NCI-H2227 (cell line): Measurements from ENCODE around the gene ACVR1.
"Not testable (repeated sequence)": the region's sequence is repeated elsewhere in the genome, so short reads cannot be mapped to it uniquely, and the experiment has no call there.

Experiments
- DNase-seq: peaks from one replicate; lab custom pipeline; 2025; ENCODE audit not compliant: unreplicated experiment; lab: John Stamatoyannopoulos, UW

The ACVR1 gene

DNA sequence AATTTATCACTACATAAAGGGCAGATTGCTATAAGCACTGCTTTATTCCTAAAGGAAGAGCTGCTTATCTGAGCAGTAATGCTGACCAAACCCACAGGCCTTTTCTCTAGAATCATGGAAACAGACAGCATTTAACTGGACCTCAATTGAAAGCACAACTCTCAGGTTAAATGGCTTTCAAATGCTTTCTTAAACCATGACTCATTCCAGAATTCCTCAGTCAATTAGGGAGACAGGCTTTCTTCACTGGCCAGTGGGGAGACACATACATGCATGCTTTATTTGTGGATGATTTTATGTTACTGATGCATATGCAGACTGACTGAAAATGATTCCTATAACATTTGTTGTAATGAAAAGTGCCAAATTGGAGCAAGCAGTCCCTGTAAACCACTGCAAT is 114.6 kb downstream of the ACVR1 start:
- DNase-seq: peak; percentile 51

DNA sequence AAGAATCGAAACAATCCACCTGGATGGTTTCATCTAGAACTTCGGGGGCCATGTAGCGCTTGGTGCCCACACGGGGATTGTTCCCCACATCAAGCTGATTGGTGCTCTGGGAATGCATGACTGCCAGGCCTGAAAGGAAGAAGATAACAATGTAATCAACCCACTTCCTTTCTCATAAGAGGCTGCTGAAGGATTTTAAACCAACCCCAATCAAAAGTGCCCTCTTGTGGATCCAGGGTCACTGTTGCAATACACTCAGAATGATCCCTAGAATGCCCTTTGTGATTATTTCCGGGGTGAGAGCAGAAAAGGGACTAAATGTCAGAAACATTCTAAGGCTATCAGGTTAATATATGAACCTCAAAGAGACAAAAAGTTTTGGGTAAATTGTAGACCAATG is 115.2 kb downstream of the ACVR1 start:
- DNase-seq: no peak

DNA sequence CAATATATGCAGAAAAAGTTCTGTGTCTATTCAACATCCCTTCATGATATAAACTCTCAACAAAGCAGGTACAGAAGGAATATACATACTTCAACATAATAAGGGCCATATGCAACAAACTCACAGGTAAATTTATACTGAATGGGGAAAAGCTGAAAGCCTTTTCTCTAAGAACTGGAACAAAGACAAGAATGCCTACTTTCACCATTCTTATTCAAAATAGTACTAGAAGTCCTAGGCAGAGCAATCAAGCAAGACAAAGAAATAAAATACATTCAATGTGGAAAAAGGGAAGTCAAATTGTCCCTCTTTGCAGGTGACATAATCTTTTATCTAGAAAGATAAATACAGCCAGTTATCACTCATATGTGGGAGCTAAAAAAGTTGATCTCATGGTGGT is 116.3 kb downstream of the ACVR1 start:
- DNase-seq: no peak

DNA sequence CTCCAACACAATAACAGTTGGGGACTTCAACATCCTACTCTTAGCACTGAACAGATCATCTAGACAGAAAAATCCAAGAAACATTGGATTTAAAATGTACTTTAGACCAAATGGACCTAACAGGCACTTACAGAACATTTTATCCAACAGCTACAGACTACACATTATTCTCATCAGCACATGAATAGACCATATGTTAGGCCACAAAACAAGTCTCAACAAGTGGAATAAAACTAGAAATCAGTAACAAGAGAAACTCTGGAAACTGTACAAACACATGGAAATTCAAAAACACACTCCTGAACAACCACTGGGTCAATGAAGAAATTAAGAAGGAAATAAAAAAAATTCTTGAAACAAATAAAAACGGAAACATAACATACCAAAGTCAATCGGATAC is 117.5 kb downstream of the ACVR1 start:
- no peak for DNase-seq

DNA sequence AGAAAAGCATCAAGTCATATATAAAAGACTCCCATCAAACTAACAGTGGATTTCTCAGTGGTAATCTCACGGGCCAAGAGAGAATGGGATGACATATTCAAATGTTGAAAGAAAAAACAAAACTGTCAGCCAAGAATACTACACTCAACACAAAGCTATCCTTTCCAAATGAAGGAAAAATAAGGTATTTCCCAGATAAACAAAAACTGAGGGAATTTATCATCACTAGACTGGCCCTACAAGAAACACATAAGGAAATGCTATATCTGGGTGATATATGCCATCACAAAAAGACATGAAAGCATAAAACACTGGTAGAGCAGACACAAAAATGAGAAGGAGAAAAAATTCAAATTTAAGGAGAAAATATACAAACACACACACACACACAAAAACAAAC is 118.6 kb downstream of the ACVR1 start:
- no peak for DNase-seq

DNA sequence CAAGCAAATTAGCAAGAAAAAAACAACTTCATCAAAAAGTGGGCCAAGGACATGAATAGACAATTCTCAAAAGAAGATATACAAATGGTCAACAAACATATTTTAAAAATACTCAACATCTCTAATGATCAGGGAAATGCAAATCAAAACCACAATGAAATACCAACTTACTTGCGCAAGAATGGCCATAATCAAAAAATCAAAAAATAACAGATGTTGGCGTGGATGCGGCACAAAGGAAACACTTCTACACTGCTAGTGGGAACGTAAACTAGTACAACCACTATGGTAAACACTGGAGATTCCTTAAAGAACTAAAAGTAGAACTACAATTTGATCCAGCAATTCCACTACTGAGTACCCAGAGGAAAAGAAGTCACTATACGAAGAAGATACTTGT is 119.7 kb downstream of the ACVR1 start:
- not testable (repeated sequence) for DNase-seq

DNA sequence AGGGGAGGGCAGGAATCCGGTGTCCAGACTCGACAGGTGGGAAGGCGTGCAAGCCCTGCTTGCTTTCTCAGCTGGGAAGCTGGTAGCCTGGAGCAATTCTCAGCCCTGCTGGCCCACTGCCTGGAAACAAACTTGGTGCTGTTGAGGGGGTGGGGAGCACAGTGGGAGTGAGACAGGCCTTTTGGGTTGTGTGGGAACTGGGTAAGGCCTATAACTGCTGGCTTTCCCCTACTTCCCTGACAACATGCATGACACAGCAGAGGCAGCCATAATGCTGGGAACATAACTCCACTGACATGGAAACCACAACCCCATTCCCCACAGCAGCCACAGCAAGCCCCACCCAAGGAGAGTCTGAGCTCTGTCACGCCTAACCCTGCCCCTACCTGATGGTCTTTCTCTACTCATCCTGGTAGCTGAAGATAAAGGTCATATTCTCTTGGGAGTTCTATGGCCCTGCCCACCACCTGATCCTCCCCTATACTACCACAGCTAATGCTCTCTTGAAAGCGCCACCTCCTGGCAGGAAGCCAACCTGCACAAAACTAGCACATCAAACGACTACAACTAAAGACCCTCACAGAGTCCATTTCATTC is 124.6 kb downstream of the ACVR1 start:
- no peak for DNase-seq

DNA sequence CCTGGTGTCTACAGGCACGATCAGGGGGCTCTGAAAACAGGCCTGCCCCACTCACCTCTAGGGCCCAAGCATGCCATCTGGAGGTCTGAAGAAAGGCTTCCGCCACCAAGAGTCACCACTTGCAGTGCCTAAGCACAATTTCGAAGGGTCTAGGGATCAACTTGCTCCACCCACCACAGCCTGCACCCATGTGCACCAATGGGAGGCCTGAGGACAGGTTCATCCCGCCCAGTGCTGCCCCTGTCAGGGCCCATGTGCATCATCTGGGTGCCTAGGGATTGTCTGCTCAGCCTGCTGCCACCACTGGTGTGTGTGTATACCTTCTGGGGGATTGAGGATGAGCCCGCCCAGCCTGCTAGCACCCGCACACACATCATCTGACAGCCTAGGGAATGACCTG is 126.4 kb downstream of the ACVR1 start:
- DNase-seq: no peak

DNA sequence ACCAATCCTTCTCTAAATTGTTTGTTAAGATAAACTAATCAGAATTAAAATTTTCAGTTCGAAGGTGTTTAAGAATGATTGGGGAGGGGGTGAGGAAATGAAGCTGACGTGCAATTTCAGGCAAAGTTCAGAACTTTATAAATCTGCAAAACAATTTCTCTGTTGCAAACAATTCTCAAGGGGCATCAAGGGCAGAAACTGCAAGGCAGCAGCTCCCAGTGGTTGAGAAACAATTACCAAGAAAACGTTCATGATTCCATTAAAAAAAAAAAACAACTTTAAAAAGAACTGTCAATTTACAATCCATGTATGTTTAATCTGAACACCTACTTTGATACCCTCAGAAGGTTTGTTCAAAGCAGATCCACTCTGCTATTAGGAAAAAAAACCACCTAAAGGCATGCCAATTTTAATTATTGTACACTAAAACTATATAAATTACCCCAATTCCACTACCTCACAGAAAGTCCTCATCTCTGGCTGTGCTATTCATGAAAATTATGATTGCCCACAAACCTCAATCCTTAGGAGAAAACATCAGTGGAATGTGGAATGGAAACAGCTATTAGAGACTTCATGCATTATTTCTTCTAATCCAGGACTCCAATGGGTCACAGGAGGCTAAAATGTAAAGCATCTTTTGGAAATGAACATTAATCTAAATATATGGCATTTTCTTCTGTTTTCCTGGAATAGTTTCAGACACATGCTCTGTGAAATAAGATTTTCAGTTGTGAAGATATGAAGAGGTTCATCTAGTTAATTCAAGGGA is 127.6 kb downstream of the ACVR1 start:
- no peak for DNase-seq

DNA sequence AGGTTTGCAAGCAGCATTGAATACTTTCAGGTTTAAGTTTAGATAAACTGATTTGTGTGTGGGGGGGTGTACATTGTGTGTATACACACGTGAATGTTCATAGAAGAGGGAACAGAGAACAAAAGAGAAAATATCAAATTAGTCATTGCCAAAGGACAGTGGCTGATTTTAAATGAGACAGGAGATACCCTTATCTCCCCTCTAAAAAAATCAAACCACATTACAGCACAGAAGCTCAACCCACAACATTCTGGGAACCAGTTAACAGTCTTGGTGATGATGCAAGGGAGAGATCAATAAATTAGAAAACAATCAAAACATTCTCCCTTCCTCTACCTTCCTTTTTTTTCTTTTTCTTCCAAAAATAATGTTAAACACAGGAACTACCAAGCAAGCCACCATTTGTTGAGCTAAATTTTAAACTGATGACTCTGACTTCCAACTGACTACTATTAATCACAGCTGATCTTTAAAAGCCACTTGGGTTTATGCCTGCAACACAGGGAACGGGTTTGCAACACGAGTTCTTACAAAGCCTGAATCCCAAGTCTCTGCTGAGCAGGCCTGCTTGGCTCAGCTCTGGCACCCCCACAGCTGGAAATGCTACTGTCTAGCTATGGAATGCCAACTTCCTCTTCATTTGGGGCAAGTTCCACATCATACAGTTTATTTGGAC is 128.3 kb downstream of the ACVR1 start:
- no peak for DNase-seq

DNA sequence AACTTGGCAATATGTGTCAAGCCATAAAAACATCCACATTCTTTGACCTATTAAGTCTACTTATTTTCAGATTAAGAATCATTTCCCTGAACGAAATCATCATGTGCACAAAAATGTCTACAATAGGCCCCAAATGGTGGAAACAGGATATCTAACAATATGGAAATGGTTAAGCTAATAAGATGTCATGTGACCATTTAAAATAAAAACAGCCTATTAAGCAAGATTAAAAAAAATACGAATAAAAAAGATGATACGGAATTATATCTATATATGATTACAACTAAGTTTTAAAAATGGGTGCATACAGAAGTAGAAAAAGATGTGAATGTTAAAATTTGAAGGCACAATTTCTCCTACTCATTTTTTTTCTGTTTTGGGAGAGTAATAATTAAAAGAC is 128.8 kb downstream of the ACVR1 start:
- DNase-seq: no peak

DNA sequence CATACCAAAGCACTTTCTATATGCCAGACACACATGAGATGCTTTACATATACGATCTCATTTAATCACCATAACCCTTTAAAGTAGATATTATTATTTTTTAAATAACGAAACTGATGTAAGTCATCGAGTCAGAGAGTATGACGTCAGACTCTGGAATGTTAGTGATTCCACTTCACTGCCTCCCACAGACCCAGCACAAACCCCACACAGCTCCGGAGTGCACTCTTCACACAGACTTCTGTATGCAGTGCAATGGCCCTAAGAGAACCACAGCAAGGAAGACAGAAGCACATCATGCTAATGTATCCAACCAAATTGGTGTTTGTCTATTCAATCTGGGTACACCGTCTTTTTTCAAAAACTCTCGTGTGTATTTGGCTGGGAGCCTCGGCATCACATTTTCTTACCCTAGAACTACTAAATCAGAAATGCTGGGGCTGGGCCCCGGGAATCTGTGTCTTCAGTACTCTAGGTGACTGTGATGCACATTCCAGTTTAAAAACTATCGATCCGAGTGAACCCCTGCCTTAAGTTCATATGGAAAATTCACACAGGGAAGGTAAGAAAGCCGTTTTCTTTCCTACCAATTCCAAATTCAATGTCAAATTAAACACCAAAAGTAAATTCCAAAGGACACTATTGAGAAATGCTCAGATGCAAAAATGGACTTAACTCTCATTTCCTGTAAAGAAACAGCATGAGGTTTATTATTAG is 129.7 kb downstream of the ACVR1 start:
- no peak for DNase-seq

DNA sequence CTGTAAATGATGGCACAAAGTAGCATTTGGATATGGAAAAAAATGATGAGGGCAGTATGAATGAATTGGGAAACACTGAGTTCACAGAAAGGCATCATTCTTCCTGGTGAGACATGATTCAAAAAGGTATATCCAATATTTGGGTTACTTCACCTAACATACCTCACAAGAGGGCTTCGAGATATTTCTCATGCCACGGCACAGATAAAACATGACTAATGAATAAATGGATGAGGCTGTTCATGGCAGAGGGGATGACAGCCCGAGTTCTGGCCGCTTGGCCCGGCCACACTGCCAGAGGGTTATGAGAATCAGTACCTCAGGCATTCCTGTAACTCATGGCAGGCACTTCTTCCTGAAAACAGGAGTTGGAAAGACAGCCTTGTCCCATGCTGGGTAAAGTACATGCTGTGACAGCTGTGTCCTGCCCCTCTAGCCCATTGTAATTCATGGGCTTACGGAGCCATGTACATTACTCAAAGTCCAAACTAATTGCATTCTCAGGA is 131.5 kb downstream of the ACVR1 start:
- DNase-seq: no peak

DNA sequence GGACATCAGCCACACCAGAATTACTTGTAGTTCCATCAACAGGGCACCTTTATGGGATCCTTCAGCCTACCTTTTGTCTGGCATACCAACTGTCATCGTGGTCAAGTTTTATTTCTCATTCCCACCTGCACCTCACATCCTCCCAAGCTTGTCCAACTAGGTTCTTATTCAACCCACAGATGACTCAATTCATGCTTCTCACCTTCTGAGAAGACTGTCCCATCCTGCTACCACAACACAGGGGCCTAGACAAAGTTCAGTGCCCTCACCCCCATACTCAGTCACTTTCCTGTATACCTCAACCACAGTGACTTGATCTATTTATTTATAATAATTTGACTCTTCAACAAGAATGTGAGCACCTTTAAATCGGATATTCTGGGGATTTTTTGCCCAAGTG is 133.1 kb downstream of the ACVR1 start:
- no peak for DNase-seq

DNA sequence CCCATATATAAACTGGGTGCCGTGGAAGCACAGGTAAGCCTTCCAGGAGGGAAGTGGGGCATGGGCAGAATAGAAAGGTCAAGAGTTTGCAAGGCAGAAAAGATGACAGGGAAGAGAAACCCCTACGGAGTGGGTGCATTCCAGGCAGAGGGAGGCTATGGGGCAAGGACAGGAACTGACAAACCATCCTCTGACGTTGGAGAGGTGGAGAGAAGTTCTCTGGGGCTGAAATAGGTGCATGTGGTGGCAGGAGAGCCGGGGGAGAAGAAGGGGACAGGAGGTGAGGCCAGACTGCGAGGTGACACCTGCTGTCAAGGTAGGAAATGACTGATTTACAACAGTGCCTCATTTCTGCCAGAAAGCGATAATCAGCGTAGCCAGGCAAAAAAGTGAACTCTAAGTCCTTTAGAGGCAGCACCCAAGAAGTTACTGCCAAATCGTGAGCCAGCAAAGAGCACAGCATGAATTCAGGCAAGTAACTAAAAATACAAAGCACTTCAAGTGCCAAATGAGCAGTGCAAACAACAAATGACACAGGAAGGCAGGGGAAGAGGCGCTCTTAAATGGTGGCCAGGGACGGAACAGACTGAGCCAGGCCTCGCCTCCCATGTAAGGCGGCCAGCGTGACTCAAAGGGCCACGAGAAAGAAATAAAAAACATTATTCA is 134.2 kb downstream of the ACVR1 start:
- DNase-seq: no peak

DNA sequence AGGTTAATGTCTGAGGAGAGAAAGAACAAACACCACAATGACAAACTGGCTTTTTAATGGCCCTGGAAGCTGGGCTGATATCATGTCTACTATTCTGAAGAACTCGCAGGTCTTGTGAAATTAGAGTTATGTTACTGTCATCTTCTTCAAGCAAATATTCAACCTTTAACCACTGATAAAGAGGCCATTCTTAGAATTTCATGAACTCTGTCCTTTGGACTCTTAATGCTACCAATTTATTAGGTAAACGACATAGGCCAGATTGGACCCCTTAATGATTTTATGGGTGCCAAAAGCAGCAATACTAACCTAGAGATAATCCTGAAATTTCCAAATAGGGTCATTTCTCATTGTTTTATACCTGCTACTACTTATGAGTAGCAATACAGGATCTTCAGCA is 138.5 kb downstream of the ACVR1 start:
- no peak for DNase-seq

DNA sequence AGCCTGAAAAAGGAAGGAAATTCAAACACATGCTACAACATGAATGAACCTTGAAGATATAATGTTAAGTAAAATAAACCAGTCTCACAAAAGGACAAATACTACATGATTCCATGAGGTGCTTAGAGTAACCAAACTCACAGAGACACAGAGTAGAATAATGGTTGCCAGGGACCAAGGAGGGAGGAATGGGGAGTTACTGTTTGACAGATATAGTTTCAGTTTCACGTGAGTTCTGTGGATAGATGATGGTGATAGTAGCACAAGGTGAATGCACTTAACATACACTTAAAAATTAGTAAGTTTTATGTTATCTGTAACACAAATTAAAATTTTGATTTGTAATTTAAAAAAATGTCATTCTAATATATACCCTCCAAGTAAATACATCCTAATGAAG is 140.6 kb downstream of the ACVR1 start:
- no peak for DNase-seq

DNA sequence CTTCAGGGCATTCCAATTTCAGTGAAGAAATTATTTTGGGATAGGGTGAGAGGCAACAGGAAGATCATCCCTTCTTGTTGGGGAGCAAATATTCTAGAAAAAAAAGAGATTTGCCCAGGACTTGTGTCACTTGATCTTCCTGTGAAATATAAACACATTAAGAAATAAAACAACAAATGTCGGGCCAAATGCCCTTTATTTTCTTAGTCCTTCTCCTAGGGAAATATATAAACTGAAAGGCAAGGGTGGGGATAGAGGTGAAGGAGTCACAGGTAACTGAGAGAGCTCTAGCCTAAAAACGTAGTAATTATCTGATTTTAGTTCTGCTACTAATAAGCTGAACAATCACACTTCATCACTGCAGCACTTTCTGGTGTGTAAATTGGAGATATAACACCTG is 142.9 kb downstream of the ACVR1 start:
- no peak for DNase-seq

DNA sequence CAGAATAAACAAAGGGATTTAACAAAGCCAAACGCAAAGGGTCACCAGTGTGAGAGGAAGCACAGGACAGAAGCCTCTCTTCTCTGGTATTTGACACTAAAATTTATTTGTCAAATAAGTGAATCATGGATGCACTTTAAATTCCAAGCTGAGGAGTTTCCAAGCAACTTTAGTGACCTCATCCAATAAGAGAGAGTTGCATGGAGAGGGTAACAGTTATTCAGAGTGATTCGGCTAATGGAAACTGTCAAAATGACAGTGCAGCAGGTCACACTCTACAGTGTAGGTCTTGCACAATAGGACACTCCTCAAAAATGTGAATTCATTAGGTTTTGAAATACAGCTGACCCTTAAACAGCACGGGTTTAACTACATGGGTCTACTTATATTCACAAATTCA is 143.5 kb downstream of the ACVR1 start:
- no peak for DNase-seq

DNA sequence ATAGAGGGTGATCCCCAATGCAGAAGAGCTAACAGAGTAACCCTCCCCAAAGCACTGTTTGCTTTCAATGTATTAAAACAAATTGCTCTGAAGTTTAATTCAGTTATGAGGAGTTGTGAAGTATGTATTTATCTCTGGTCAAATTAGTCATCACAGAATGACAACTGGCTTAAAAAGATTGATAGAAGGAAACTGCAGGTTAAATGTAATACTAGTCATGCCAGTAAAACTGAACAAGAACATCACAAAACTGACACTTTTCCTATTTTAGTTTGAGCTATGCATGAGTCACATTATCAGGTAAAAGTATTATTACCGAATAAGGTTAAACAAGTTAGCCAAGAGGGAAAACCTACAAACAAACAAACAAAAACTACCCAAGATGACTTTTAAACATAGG is 148.4 kb downstream of the ACVR1 start:
- no peak for DNase-seq

DNA sequence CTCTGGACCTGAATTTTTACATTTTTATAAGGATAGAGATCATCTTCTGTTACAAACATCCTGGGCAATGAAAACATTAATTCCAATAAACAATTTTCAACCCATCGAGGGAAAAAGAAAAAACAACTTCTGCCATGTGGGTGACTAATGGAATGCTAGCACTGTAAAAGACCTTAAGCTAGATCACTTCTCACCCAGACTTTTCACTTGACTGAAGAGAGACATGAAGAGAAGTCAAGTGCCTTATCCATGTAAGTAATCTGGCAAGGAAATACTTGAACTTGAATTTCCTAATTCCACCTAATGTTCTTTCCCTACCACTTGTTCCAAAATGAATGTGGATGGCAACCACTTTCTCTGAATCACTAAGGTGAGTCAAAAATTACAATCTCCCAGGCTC is 149.2 kb downstream of the ACVR1 start:
- no peak for DNase-seq
